IMR-90 (cell line): ENCODE measurements around the gene MEGF9. TPM values are rescaled to one million over a fixed set of nuclear protein-coding genes. Genes with fewer than 3 reads are reported as not detected.

Source experiments
- ATAC-seq: fragments of 200-7000 bp; cut with Tn5 transposase; 2 replicates; pipeline ENCODE4 v1.9.1; 2020; ENCODE audit warnings: low read depth, mild to moderate bottlenecking, moderate library complexity
- BruUV-seq: library from RNA; stranded (reverse); fragments of 400-500 nt; replicated peaks from 2 replicates; lab custom pipeline; 2021; lab: Mats Ljungman, UMichigan
- CTCF ChIA-PET: fragments of 300-600 bp; formaldehyde crosslinking; extraction: SDS; loops from one replicate; lab custom pipeline; 2021; ENCODE audit warnings: antibody characterized with exemption; lab: Yijun Ruan, JAX
- POLR2A ChIA-PET: fragments of 300-600 bp; sonication (Branson Sonifier 250); formaldehyde crosslinking; loops from one replicate; lab custom pipeline; 2022; ENCODE audit warnings: antibody characterized with exemption; ENCODE audit not compliant: unreplicated experiment; lab: Charles Lee
- DNase-seq: peaks from one replicate; pipeline ENCODE4 v3.0.0; 2013
- H2AFZ ChIP-seq: replicated peaks from 2 replicates; pipeline ENCODE3; 2013; ENCODE audit warnings: low read length, mild to moderate bottlenecking; ENCODE audit not compliant: poor library complexity
- H2AK5ac ChIP-seq: 2 replicates; pipeline ENCODE4 v1.6.1; 2013; ENCODE audit warnings: low read depth, low read length, inconsistent platforms
- H2AK9ac ChIP-seq: replicated peaks from 2 replicates; pipeline ENCODE3; 2013; ENCODE audit warnings: mild to moderate bottlenecking, low read depth, low read length, moderate library complexity; ENCODE audit not compliant: poor library complexity
- H2BK120ac ChIP-seq: 2 replicates; pipeline ENCODE4 v1.6.1; 2013; ENCODE audit warnings: low read depth, low read length, inconsistent platforms
- H2BK15ac ChIP-seq: 3 replicates; pipeline ENCODE4 v1.6.1; 2013; ENCODE audit warnings: low read depth, low read length, inconsistent platforms
- H2BK20ac ChIP-seq: 2 replicates; pipeline ENCODE4 v1.6.1; 2013; ENCODE audit warnings: low read depth, mild to moderate bottlenecking, inconsistent platforms, low read length, moderate library complexity
- H2BK5ac ChIP-seq: 2 replicates; pipeline ENCODE4 v1.6.1; 2013; ENCODE audit warnings: mild to moderate bottlenecking, low read depth, low read length, inconsistent platforms; ENCODE audit not compliant: poor library complexity, severe bottlenecking
- H3K14ac ChIP-seq: replicated peaks from 2 replicates; pipeline ENCODE4 v1.6.1; 2013; ENCODE audit warnings: low read depth, low read length, inconsistent platforms
- H3K18ac ChIP-seq: 2 replicates; pipeline ENCODE4 v1.6.1; 2013; ENCODE audit warnings: low read depth, low read length, control low read depth
- H3K23ac ChIP-seq: 2 replicates; pipeline ENCODE4 v1.6.1; 2013; ENCODE audit warnings: low read depth, low read length, inconsistent platforms
- H3K27ac ChIP-seq: 2 replicates; pipeline ENCODE4 v1.5.1; 2013; ENCODE audit warnings: mild to moderate bottlenecking, control low read depth, low read length; ENCODE audit not compliant: insufficient read depth
- H3K27me3 ChIP-seq: 2 replicates; pipeline ENCODE4 v1.6.1; 2013; ENCODE audit warnings: low read length; ENCODE audit not compliant: control insufficient read depth, insufficient read depth
- H3K36me3 ChIP-seq: 2 replicates; pipeline ENCODE4 v1.6.1; 2013; ENCODE audit warnings: low read length, mixed read lengths; ENCODE audit not compliant: control insufficient read depth, insufficient read depth
- H3K4ac ChIP-seq: 2 replicates; pipeline ENCODE4 v1.6.1; 2013; ENCODE audit warnings: low read depth, low read length, inconsistent platforms
- H3K4me1 ChIP-seq: 2 replicates; pipeline ENCODE4 v1.6.1; 2013; ENCODE audit warnings: low read length, mixed read lengths; ENCODE audit not compliant: control insufficient read depth, insufficient read depth
- H3K4me2 ChIP-seq: 2 replicates; pipeline ENCODE4 v1.6.1; 2013; ENCODE audit warnings: low read depth, mild to moderate bottlenecking, control low read depth, low read length, moderate library complexity
- H3K4me3 ChIP-seq: 2 replicates; pipeline ENCODE4 v1.5.1; 2013; ENCODE audit warnings: low read depth, mild to moderate bottlenecking, control low read depth, low read length, moderate library complexity; ENCODE audit not compliant: insufficient read depth
- H3K56ac ChIP-seq: 2 replicates; pipeline ENCODE4 v1.6.1; 2013; ENCODE audit warnings: low read length, inconsistent platforms; ENCODE audit not compliant: insufficient read depth; ENCODE audit errors: extremely low read depth
- H3K79me1 ChIP-seq, 2 experiments: 2 replicates each; pipeline ENCODE4 v1.6.1; 2013; ENCODE audit warnings: low read length in 2 of 2, inconsistent platforms in 1 of 2, low read depth in 1 of 2
- H3K9ac ChIP-seq: 2 replicates; pipeline ENCODE4 v1.6.1; 2013; ENCODE audit warnings: low read depth, low read length, control low read depth
- H3K9me1 ChIP-seq: 2 replicates; pipeline ENCODE4 v1.6.1; 2013; ENCODE audit warnings: low read length, inconsistent platforms; ENCODE audit not compliant: insufficient read depth
- H3K9me3 ChIP-seq: 2 replicates; pipeline ENCODE4 v1.6.1; 2013; ENCODE audit warnings: low read length; ENCODE audit not compliant: control insufficient read depth, insufficient read depth
- H4K20me1 ChIP-seq: 2 replicates; pipeline ENCODE4 v1.6.1; 2013; ENCODE audit warnings: low read length, inconsistent platforms; ENCODE audit not compliant: insufficient read depth
- H4K5ac ChIP-seq: 2 replicates; pipeline ENCODE4 v1.6.1; 2013; ENCODE audit warnings: mild to moderate bottlenecking, low read depth, low read length, control low read depth
- H4K8ac ChIP-seq, 2 experiments: 2 replicates each; pipeline ENCODE4 v1.6.1; 2013; ENCODE audit warnings: low read depth in 2 of 2, low read length in 2 of 2, control low read depth in 1 of 2, inconsistent platforms in 1 of 2
- H4K91ac ChIP-seq: 2 replicates; pipeline ENCODE4 v1.6.1; 2013; ENCODE audit warnings: low read depth, low read length, inconsistent platforms; ENCODE audit not compliant: insufficient read depth
- CTCF ChIP-seq: conservative IDR thresholded peaks from 2 replicates; pipeline ENCODE4 v1.5.1; 2012; ENCODE audit warnings: mild to moderate bottlenecking, low read depth, low read length, improper control_type of control experiment
- SMC3 ChIP-seq: fragments of 150-350 bp; IDR thresholded peaks from 2 replicates; pipeline ENCODE4 v1.6.1; 2016; ENCODE audit warnings: low read depth, mild to moderate bottlenecking, antibody characterized with exemption, low read length, moderate library complexity
- dilution Hi-C: fragments of 300-500 bp; cut with HindIII; formaldehyde crosslinking; loops from one replicate; pipeline ENCODE4 v1.14.3; 2018; ENCODE audit warnings: low sequenced_read_pairs; ENCODE audit not compliant: unreplicated experiment
- in situ Hi-C: fragments of 300-500 bp; cut with MboI; formaldehyde crosslinking; loops from 3 replicates; pipeline ENCODE4 v1.14.3; 2019; ENCODE audit warnings: low sequenced_read_pairs, inconsistent platforms, mixed read lengths
- intact Hi-C: fragments of 100-400 bp; cut with micrococcal nuclease; formaldehyde crosslinking; loops from 2 replicates; pipeline ENCODE4 v1.10.0; 2022
- polyA plus RNA-seq, 3 experiments: library from polyadenylated mRNA; depleted of rRNA; stranded (reverse); fragments of >200 nt; gene quantifications; 2 replicates each; pipeline ENCODE4 v1.2.3, GENCODE V29; 2012; ENCODE audit warnings: low replicate concordance in 1 of 3
- total RNA-seq: library from RNA; depleted of rRNA; stranded (reverse); fragments of >200 nt; gene quantifications from 2 replicates; pipeline ENCODE4 v1.2.3, GENCODE V29; 2012

The MEGF9 gene
- total and polyA plus RNA-seq, 2 of the 4 experiments (the other 2 are of a cell fraction), result 3.4 TPM

GRCh38 chr9:120610975-120611689 lies 103.1 kb downstream of the MEGF9 start:
- Histone ChIP-seq H3K23ac (no peak overlapping the region), H2BK20ac (no peak overlapping the region), H3K9ac (no peak overlapping the region), H3K4me1 (no peaks in the 10 kb centered on the region; the same call in 1 of the 2 replicates), H3K4me2 (no peak overlapping the region), H3K9me3 (no peaks in the 10 kb centered on the region), H2AK5ac (no peak overlapping the region), H4K20me1 (no peaks in the 10 kb centered on the region), H3K27ac (no peak overlapping the region), H2BK120ac (no peak overlapping the region), H4K91ac (no peak overlapping the region), H3K27me3 (no peaks in the 10 kb centered on the region), H2AFZ (no peak overlapping the region), H2BK5ac (no peak overlapping the region), H3K79me1 (no peaks in the 10 kb centered on the region), H3K9me1 (peaks cover 2% of the 10 kb centered on the region; the same call in 1 of the 2 replicates), H3K36me3 (peaks cover 6% of the 10 kb centered on the region), H2AK9ac (no peak overlapping the region), H3K4me3 (no peak overlapping the region), H2BK15ac (no peak overlapping the region), H3K18ac (no peak overlapping the region), H3K56ac (no peak overlapping the region), H3K14ac (no peak overlapping the region), H3K4ac (no peak overlapping the region), H4K8ac (no peak overlapping the region), H4K5ac (no peak overlapping the region)
- dilution Hi-C loops, result no loop called here
- no TSS peak for BruUV-seq
- POLR2A ChIA-PET, result no interaction called here
- no peak for DNase-seq
- CTCF ChIA-PET, result interaction anchor here (0.6 to 1.4 kb wide), 3 partner anchors 134 to 327 kb away, joined by 4 to 11 read pairs (median 4); no protein-coding TSS in a partner anchor
- in situ Hi-C loops, result loop anchor here (25.0 kb wide), 1 partner anchor 451 kb away; the partner anchor contains the start of genes C5 and CNTRL
- 0 out of 2 replicates have a peak, but pooled peaks have one; percentile 35 for ATAC-seq
- no peak for TF ChIP-seq SMC3
- 0 out of 2 replicates have a peak, but pooled peaks have one; percentile 20 for TF ChIP-seq CTCF
- intact Hi-C loops, result no loop called here
